A673 (cell line): ENCODE results near the gene CLASRP. TPM values are rescaled to one million over a fixed set of nuclear protein-coding genes. Genes with fewer than 3 reads are reported as not detected.

ENCODE experiments used
- BruUV-seq: library from RNA; stranded (reverse); fragments of 400-500 nt; replicated peaks from 2 replicates; lab custom pipeline; 2021; lab: Mats Ljungman, UMichigan
- CTCF ChIA-PET: fragments of 300-600 bp; sonication (Branson Sonifier 250); formaldehyde crosslinking; loops from one replicate; lab custom pipeline; 2022; ENCODE audit warnings: antibody characterized with exemption; lab: Charles Lee
- POLR2A ChIA-PET: fragments of 300-600 bp; sonication (Branson Sonifier 250); formaldehyde crosslinking; loops from one replicate; lab custom pipeline; 2022; ENCODE audit warnings: antibody characterized with exemption; ENCODE audit not compliant: low non-redundant PET; lab: Charles Lee
- DNase-seq: peaks from one replicate; pipeline ENCODE4 v3.0.0-alpha.2; 2015; ENCODE audit warnings: low spot score
- H3K27ac ChIP-seq: fragments of 200-600 bp; sonication (generic); 2 replicates; pipeline ENCODE4 v1.5.1; 2016; ENCODE audit warnings: mixed run types, low read depth, mild to moderate bottlenecking, mixed read lengths, antibody characterized with exemption, low read length; ENCODE audit not compliant: poor library complexity, severe bottlenecking
- H3K27me3 ChIP-seq: fragments of 200-600 bp; sonication (generic); replicated peaks from 2 replicates; pipeline ENCODE4 v1.6.1; 2017; ENCODE audit warnings: mixed run types, low read depth, mild to moderate bottlenecking, mixed read lengths, antibody characterized with exemption, low read length; ENCODE audit not compliant: insufficient read depth, poor library complexity
- H3K36me3 ChIP-seq: fragments of 200-600 bp; sonication (generic); 2 replicates; pipeline ENCODE4 v1.6.1; 2016; ENCODE audit warnings: mixed run types, mild to moderate bottlenecking, mixed read lengths, antibody characterized with exemption, low read length; ENCODE audit not compliant: insufficient read depth, poor library complexity, severe bottlenecking
- H3K4me1 ChIP-seq: fragments of 200-600 bp; sonication (generic); 2 replicates; pipeline ENCODE4 v1.6.1; 2017; ENCODE audit warnings: mixed run types, mild to moderate bottlenecking, mixed read lengths, antibody characterized with exemption, low read length; ENCODE audit not compliant: insufficient read depth, poor library complexity, severe bottlenecking
- H3K4me3 ChIP-seq: fragments of 200-600 bp; sonication (generic); 2 replicates; pipeline ENCODE4 v1.5.1; 2016; ENCODE audit warnings: low read depth, mixed run types, mild to moderate bottlenecking, mixed read lengths, low read length; ENCODE audit not compliant: poor library complexity, severe bottlenecking
- H3K9me3 ChIP-seq: fragments of 200-600 bp; sonication (generic); 2 replicates; pipeline ENCODE4 v1.6.1; 2016; ENCODE audit warnings: mixed run types, low read depth, mild to moderate bottlenecking, mixed read lengths, antibody characterized with exemption, low read length; ENCODE audit not compliant: poor library complexity, severe bottlenecking
- EZH2 ChIP-seq: fragments of 200-600 bp; sonication (generic); IDR thresholded peaks from 2 replicates; pipeline ENCODE4 v1.6.1; 2017; ENCODE audit warnings: borderline replicate concordance, low read depth, mild to moderate bottlenecking, mixed read lengths, antibody characterized with exemption, low read length; ENCODE audit not compliant: poor library complexity, severe bottlenecking
- intact Hi-C: fragments of 100-400 bp; cut with micrococcal nuclease; formaldehyde crosslinking; loops from one replicate; pipeline ENCODE4 v1.10.0; 2022; ENCODE audit not compliant: unreplicated experiment
- total RNA-seq: library from RNA; stranded (reverse); gene quantifications from 2 replicates; pipeline ENCODE4 v1.2.3, GENCODE V29; 2021
- TF ChIP-seq, protein P1 (sequence below): fragments of 300-800, 200-600 bp; sonication (generic); conservative IDR thresholded peaks from 2 replicates; pipeline ENCODE4 v1.5.1; 2017; ENCODE audit warnings: low read depth, mild to moderate bottlenecking, antibody characterized with exemption, low read length, moderate library complexity, mixed read lengths

Gene CLASRP
- total RNA-seq, 1 experiment from 2014 or later = 104 TPM

DNA sequence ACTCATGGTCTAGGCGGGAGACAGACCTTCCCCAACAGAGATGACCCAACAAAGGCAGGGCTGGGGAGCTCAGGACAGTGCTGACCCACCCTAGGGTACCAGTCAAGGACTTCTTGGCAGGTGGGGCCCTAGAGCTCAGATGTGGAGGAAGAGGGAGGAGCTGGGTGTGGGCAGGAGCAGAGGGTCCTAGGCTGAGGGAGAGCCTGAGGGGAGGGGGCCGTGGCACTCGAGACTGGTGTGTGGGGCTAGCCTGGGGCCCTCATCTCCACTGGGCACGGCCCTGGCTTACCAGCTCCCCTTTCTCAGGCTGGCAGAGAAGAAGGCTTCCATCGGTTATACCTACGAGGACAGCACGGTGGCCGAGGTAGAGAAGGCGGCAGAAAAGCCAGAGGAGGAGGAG is 18.6 kb downstream of the CLASRP start:
- peaks cover 68% of the 10 kb centered on the region for H3K36me3 ChIP-seq
- H3K27me3 ChIP-seq = no peaks in the 10 kb centered on the region
- TF ChIP-seq, protein P1, sequence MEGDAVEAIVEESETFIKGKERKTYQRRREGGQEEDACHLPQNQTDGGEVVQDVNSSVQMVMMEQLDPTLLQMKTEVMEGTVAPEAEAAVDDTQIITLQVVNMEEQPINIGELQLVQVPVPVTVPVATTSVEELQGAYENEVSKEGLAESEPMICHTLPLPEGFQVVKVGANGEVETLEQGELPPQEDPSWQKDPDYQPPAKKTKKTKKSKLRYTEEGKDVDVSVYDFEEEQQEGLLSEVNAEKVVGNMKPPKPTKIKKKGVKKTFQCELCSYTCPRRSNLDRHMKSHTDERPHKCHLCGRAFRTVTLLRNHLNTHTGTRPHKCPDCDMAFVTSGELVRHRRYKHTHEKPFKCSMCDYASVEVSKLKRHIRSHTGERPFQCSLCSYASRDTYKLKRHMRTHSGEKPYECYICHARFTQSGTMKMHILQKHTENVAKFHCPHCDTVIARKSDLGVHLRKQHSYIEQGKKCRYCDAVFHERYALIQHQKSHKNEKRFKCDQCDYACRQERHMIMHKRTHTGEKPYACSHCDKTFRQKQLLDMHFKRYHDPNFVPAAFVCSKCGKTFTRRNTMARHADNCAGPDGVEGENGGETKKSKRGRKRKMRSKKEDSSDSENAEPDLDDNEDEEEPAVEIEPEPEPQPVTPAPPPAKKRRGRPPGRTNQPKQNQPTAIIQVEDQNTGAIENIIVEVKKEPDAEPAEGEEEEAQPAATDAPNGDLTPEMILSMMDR = no peak
- no peak for TF ChIP-seq EZH2
- DNase-seq = no peak
- no peak overlapping the region for H3K27ac ChIP-seq
- ChIA-PET CTCF (no interaction called here), POLR2A (interaction anchor here (0.6 kb wide), 1 partner anchor 28 kb away, joined by 3 read pairs; no protein-coding TSS in a partner anchor)
- H3K9me3 ChIP-seq = no peaks in the 10 kb centered on the region
- no peak overlapping the region for H3K4me3 ChIP-seq
- no TSS peak for BruUV-seq
- intact Hi-C loops = no loop called here
- H3K4me1 ChIP-seq = no peaks in the 10 kb centered on the region

DNA sequence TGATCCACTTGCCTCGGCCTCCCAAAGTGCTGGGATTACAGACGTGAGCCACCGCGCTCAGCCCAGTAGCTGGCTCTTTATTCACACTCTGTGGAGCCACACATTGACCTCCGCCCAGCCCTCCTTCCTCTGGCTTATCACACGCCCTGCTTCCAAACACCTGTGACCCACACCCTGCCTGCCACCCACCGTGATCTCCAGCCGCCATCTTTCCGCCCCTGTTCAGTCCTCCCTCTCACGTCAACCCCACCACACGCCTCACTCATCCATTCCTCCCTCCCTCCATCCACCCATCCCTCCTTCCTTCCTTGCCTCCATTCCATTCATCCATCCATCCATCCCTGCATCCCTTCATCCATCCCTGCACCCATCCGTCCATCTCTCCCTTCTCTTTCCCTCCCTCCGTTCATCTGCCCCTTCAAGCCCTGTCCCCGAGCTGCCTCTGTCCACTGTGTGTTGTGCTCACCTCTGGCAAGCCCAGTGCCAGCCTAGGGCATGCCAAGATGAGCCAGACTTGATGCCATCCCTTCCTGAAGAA is 19.8 kb downstream of the CLASRP start:
- Histone ChIP-seq H3K4me3 (no peak overlapping the region), H3K27ac (no peak overlapping the region), H3K9me3 (no peaks in the 10 kb centered on the region), H3K27me3 (no peaks in the 10 kb centered on the region), H3K4me1 (no peaks in the 10 kb centered on the region), H3K36me3 (peaks cover 64% of the 10 kb centered on the region)
- BruUV-seq = no TSS peak
- CTCF ChIA-PET = interaction anchor here (0.6 to 1.4 kb wide), 4 partner anchors 13 to 90 kb away, joined by 3 to 16 read pairs (median 10); partner anchors contain the start of gene CLASRP
- TF ChIP-seq, protein P1 = no peak
- TF ChIP-seq EZH2 = no peak
- POLR2A ChIA-PET = no interaction called here
- no peak for DNase-seq
- intact Hi-C loops = no loop called here

DNA sequence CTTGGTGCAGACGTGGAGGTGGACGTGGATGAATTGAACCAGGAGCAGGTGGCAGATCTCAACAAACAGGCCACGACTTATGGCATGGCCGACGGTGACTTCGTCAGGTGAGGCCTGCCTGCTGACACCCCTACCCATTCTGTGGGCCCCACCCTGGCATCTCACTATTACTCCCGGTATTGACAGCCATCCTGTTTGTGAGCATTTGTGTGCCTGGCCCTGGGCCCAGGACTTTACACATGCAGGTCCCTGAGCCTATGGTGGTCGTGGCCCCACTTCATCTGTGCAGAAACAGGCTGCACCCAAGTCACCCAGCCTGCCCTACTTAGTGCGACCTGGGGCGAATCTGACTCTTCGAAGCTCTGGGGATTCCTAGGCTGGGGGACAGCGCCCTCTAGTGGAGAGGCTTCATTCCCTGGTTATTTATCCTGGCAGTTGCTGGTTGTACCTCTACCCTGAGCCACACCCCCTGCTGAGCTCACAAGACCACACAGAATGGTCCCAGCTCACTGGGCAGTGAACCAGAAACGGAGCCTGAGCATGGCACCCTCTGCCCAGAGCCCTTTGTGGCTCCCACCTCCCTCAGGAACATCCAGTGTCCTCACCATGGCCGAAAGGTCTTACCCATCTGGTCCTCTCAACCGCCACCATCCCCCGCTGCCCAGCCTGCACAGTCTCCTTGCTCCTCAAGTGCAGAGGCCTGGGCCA is 20.6 kb downstream of the CLASRP start:
- ChIA-PET CTCF (interaction anchor here (0.6 to 1.4 kb wide), 7 partner anchors 8 to 154 kb away, joined by 3 to 16 read pairs (median 3); partner anchors contain the start of genes APOE and CLASRP), POLR2A (no interaction called here)
- Histone ChIP-seq H3K4me3 (no peak overlapping the region), H3K36me3 (peaks cover 68% of the 10 kb centered on the region), H3K27ac (no peak overlapping the region), H3K4me1 (no peaks in the 10 kb centered on the region), H3K9me3 (no peaks in the 10 kb centered on the region), H3K27me3 (no peaks in the 10 kb centered on the region)
- BruUV-seq = no TSS peak
- TF ChIP-seq, protein P1 = peak; percentile 89
- TF ChIP-seq EZH2 = no peak
- DNase-seq = peak; percentile 78
- intact Hi-C loops = no loop called here
